ENCODE results near the gene GFPT2. TPM values are rescaled to one million over a fixed set of nuclear protein-coding genes. Genes with fewer than 3 reads are reported as not detected.

Gene GFPT2
- total RNA-seq, 1 donor from 2014 or later = 17.6 TPM

- TF ChIP-seq, protein P1, sequence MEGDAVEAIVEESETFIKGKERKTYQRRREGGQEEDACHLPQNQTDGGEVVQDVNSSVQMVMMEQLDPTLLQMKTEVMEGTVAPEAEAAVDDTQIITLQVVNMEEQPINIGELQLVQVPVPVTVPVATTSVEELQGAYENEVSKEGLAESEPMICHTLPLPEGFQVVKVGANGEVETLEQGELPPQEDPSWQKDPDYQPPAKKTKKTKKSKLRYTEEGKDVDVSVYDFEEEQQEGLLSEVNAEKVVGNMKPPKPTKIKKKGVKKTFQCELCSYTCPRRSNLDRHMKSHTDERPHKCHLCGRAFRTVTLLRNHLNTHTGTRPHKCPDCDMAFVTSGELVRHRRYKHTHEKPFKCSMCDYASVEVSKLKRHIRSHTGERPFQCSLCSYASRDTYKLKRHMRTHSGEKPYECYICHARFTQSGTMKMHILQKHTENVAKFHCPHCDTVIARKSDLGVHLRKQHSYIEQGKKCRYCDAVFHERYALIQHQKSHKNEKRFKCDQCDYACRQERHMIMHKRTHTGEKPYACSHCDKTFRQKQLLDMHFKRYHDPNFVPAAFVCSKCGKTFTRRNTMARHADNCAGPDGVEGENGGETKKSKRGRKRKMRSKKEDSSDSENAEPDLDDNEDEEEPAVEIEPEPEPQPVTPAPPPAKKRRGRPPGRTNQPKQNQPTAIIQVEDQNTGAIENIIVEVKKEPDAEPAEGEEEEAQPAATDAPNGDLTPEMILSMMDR (conservative IDR thresholded peaks at IDR 0.05) = no peak
- no peak for DNase-seq (ENCODE audit: extremely low spot score, unreplicated experiment)
- Mint-ChIP-seq H3K4me1 (ENCODE audit: unreplicated experiment) (peaks cover 3% of the 10 kb centered on the region), H3K27ac (no peak overlapping the region), H3K9me3 (no peaks in the 10 kb centered on the region), H3K36me3 (peaks cover 5% of the 10 kb centered on the region), H3K27me3 (peaks cover 3% of the 10 kb centered on the region), H3K4me3 (no peak overlapping the region)
Measured at GRCh38 chr5:180338001-180338707, 15.0 kb downstream of the GFPT2 start.

- H3K27me3 Mint-ChIP-seq = peaks cover 5% of the 10 kb centered on the region
- DNase-seq (ENCODE audit: extremely low spot score, unreplicated experiment) = no peak
- no peaks in the 10 kb centered on the region for H3K9me3 Mint-ChIP-seq
- H3K36me3 Mint-ChIP-seq = peaks cover 5% of the 10 kb centered on the region
- H3K27ac Mint-ChIP-seq = no peak overlapping the region
- peaks cover 6% of the 10 kb centered on the region for H3K4me1 Mint-ChIP-seq (ENCODE audit: unreplicated experiment)
- TF ChIP-seq, protein P1 (conservative IDR thresholded peaks at IDR 0.05) = no peak
- H3K4me3 Mint-ChIP-seq = no peak overlapping the region
Measured at GRCh38 chr5:180336234-180337020, 16.7 kb downstream of the GFPT2 start.

DNA sequence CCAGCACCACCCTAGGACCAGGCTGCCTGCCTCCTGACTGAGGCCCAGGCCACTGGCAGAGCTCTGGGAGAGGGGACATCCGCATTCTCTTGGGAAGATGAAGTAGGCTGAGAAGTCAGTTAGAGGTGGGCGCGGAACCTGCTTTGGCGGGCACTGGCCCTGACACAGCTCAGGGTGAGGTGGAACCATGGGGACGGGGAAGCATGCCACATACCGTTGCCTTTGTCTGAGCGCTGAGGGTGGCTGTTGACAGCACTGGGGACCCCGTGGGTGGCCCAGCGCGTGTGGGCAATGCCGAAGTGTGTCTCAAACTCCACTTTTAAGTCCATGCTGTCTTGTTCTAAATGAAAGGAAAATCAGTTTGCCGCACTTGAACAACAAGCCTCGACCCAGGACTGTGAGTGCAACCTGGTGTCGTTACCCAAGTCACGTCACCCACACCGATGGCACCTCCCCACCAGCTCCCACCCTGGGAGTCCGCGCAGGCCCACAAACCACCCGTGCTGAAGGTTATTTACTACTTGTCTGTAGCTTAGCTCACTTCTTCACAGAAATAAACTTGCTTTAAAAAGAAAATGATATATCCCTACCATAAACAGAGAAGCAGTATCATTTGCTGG, 17.4 kb downstream of the GFPT2 start:
- H3K4me3 Mint-ChIP-seq = no peak overlapping the region
- H3K4me1 Mint-ChIP-seq (ENCODE audit: unreplicated experiment) = peaks cover 10% of the 10 kb centered on the region
- DNase-seq (ENCODE audit: extremely low spot score, unreplicated experiment) = no peak
- H3K36me3 Mint-ChIP-seq = peaks cover 5% of the 10 kb centered on the region
- peaks cover 6% of the 10 kb centered on the region for H3K27me3 Mint-ChIP-seq
- no peaks in the 10 kb centered on the region for H3K9me3 Mint-ChIP-seq
- H3K27ac Mint-ChIP-seq = no peak overlapping the region
- TF ChIP-seq, protein P1 (conservative IDR thresholded peaks at IDR 0.05) = no peak

- TF ChIP-seq, protein P1 (conservative IDR thresholded peaks at IDR 0.05) = no peak
- H3K36me3 Mint-ChIP-seq = peaks cover 5% of the 10 kb centered on the region
- no peak overlapping the region for H3K4me3 Mint-ChIP-seq
- peaks cover 9% of the 10 kb centered on the region for H3K27me3 Mint-ChIP-seq
- H3K4me1 Mint-ChIP-seq (ENCODE audit: unreplicated experiment) = peaks cover 10% of the 10 kb centered on the region
- H3K9me3 Mint-ChIP-seq = no peaks in the 10 kb centered on the region
- no peak for DNase-seq (ENCODE audit: extremely low spot score, unreplicated experiment)
- H3K27ac Mint-ChIP-seq = no peak overlapping the region
Measured at GRCh38 chr5:180334751-180335613, 18.2 kb downstream of the GFPT2 start.

GRCh38 chr5:180334176-180334575, 19.0 kb downstream of the GFPT2 start:
- Mint-ChIP-seq H3K36me3 (peaks cover 5% of the 10 kb centered on the region), H3K4me3 (no peak overlapping the region), H3K27ac (no peak overlapping the region), H3K9me3 (no peaks in the 10 kb centered on the region), H3K4me1 (ENCODE audit: unreplicated experiment) (peaks cover 7% of the 10 kb centered on the region), H3K27me3 (peaks cover 9% of the 10 kb centered on the region)
- DNase-seq (ENCODE audit: extremely low spot score, unreplicated experiment) = no peak
- TF ChIP-seq, protein P1 (conservative IDR thresholded peaks at IDR 0.05) = no peak

Data from type B pancreatic cell (in vitro differentiated cells).